ENCODE measurements around the gene GCH1. TPM values are rescaled to one million over a fixed set of nuclear protein-coding genes. Genes with fewer than 3 reads are reported as not detected.
"Not testable (repeated sequence)": the region's sequence is repeated elsewhere in the genome, so short reads cannot be mapped to it uniquely, and the experiment has no call there.

The GCH1 gene
- polyA plus RNA-seq, 1 donor = 4.9 TPM

DNA sequence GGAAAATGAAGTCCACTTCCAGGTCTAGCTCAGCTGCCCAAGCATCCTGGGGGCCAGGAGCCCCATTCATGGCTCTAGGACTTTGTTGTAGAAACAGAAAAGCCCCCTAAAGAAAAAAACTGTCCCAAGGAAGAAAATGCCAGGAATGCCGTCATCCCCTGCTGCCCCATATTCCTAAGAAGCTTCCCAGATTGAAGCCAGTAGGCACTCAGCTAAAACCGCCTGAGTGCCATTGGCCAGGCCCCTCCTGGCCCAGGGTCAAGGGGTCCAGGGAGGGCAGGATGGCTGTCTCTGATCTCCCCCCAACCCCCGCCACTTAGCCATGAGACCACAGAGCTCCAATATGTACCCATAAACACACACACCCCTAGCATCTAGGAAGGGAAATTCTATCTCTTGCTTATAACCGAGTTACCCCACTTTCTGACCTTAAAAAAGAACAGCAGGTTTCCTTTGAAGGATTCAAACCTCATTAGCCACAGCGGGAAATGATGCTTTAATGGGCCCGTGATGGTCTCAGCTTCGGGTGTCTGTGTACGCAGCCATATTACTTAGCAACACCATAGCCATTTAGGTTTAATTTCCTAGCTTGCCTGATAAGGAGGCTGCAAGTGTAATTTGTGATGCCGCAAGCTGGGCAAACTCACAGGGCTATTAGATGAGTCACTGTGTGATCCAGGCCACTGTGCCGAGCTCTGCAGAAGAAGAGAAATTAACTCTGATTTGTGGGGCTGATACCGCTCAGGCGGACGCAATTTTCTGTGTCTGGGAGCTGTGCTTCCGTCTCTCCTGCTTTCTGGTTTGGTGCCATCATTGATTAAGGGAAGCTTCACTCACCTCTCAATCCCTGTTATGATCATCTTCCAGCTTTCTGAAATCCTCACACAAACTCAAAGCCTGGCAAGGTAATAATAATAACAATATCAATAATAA lies 84.2 kb downstream of the GCH1 start:
- DNase-seq = no peak

- no peak for DNase-seq
These were observed 85.1 kb downstream of the GCH1 start for GRCh38 chr14:54817506-54817905.

DNA sequence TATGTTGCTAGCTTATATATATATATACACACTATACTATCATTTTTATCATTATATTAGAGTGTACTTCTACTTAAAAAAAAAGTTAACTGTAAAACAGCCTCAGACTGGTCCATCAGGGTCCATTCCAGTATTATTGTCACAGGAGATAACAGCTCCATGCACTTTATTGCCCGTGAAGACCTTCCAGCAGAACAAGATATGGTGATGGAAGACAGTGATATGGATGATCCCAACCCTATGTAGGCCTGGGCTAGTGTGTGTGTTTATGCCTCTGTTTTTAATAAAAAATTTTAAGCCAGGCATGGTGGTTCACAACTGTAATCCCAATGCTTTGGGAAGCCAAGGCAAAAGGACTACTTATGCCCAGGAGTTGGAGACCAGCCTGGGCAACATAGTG lies 86.2 kb downstream of the GCH1 start:
- no peak for DNase-seq

GRCh38 chr14:54815515-54815914 lies 87.1 kb downstream of the GCH1 start:
- DNase-seq = no peak

GRCh38 chr14:54815016-54815415 lies 87.6 kb downstream of the GCH1 start:
- peak; percentile 43 for DNase-seq

- no peak for DNase-seq
These were observed 88.5 kb downstream of the GCH1 start for GRCh38 chr14:54814076-54814475.

DNA sequence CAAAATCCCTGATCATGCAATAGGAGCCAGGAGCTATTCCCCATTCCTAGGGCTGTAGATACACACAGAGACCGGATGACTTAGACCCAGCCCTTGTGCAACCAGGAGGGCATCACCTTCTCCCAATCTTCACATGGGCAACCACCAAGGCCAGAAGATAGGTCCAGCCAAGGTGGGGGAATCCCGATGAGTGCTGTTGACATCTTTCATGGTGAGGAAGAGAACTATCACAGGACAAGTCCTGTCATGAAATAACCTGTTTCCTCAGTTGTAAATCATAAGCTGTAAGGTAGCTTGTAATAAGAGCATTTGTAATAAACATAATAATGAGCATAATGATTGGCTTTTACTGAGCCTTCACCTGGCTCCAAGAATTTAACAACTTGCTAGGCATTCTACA lies 89.5 kb downstream of the GCH1 start:
- DNase-seq = no peak

DNA sequence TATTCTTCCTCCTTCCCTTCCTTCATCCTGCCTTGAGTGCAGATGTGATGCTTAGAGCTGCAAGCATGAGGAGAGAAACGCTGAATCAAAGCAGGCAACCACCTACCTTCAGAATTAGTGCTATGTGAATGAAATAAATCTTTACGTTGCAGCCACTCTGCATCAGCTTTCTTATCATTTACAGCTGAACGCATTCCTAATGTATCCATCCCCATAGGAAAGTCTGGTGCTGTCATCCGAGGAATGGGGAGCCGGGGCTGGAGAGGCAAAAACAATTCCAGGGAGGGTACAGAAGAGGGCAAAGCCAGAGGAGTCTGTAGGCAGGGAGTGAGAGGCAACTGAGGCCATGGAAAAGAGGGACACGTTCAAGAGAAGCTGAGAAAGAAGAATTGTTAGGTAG lies 90.0 kb downstream of the GCH1 start:
- no peak for DNase-seq

GRCh38 chr14:54809767-54810166 lies 92.9 kb downstream of the GCH1 start:
- no peak for DNase-seq

GRCh38 chr14:54808326-54809161 lies 94.1 kb downstream of the GCH1 start:
- DNase-seq = no peak

- no peak for DNase-seq
These were observed 94.7 kb downstream of the GCH1 start for GRCh38 chr14:54807881-54808280.

DNA sequence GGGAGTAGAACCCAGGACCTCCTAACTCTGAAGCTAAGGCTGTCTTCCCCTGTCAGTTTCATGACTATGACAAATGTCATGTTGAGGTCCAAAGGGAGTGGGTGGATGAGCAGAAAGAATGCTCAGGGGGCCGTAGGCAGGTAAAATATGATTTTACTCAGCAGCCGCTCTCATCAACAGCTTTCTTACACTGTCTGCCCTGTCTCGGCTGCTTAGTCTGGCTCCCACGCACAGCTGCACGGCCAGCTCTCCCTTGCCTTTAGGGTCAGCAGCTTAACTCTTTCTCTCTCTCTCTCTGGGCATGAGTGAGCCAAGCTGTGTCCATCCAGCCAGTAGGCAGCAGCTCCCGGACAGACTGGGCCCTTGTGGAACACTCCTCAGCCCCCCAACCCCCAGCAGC lies 95.2 kb downstream of the GCH1 start:
- DNase-seq = no peak

DNA sequence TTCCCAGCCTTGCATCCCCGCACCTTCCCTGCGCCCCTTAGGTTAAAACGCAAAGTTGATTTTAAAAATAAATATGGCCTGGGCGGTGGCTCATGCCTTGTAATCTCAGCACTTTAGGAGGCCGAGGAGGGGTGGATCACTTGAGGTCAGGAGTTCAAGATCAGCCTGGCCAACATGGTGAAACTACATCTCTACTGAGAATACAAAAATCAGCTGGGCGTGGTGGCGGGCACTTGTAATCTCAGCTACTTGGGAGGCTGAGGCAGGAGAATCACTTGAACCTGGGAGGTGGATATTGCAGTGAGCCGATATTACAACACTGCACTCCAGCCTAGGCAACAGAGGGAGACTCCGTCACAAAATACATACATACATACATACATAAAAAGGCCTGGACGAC lies 96.0 kb downstream of the GCH1 start:
- DNase-seq = no peak

DNA sequence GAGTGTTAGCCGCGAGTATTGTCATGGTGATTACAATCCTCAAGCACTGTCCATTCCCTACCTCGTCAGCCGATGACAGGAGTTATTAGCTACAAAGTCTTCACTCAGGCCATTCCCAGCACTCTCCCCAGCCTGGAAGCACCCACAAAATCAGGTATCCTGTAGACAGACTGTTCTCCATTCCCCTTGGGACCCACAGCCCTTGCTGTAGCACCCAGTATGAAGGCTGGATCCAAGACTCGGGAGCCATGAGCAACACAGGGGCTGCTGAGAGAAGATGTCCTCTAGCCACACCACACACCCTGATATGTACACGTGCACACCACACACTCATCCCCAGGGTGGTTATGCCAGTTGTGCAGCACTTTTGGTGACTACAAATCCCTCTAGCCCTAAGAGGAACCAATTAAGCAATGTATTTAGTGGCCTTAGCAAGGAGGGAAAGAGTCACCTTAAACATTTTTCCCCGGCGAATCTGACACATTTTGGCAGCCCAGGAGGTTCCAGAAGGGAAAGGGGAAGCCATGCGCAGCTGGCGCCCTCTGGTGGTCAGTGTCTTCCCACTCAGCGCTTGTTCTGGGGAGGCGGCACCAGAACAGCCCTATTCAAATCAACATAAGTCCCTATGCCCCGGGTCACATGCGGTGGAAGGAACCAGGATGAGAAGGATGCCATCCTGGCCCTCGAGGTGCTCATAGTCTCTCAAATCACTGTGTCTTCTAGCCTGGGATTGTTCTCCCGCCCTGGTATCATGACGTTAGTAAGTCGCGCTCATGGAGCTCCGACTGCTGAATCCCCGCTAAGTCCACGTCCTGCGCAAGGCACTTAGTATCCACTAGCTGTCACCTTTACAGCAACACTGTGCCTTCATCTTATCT lies 96.9 kb downstream of the GCH1 start:
- peak; percentile 86 for DNase-seq

- no peak for DNase-seq
These were observed 97.6 kb downstream of the GCH1 start for GRCh38 chr14:54805070-54805444.

DNA sequence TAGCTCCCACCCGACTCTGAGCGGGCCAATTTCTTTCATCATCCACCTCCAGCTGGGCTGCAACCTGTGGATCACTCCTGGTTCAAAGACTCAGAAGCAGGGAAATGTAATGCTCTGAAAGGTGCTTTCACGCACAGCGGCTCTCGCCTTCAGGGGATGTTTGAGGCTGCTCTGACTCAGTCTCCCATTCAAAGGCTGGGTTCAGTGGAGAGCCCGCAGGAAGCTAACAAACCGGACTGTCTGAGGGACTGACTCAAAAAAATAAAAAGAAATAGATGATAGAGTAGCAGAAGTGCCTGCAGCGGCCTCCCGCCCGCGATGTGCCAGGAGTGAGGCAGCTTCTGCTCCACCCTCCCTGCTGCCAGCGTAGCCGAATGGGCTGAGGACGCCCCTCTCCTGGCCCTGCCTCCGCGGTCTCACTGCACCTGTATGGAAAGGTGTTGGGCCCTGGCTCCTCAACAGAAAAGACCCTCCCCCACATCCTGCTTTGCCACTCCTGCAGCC lies 98.0 kb downstream of the GCH1 start:
- no peak for DNase-seq

- no peak for DNase-seq
These were observed 98.6 kb downstream of the GCH1 start for GRCh38 chr14:54803926-54804537.

- DNase-seq = no peak
These were observed 99.2 kb downstream of the GCH1 start for GRCh38 chr14:54803396-54803795.

DNA sequence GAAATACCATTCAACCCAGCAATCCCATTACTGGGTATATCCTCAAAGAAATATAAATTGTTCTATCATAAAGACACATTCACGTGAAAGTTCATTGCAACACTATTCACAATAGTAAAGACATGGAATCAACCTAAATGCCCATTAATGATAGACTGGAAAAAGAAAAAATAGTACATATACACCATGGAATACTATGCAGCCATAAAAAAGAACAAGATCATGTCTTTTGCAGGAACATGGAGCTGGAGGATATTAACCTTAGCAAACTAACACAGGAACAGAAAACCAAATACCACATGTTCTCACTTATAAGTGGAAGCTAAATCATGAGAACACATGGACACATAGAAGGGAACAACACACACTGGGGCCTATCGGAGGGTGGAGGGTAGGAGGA lies 101.1 kb downstream of the GCH1 start:
- not testable (repeated sequence) for DNase-seq

- DNase-seq = no peak
These were observed 104.0 kb downstream of the GCH1 start for GRCh38 chr14:54798465-54799124.

DNA sequence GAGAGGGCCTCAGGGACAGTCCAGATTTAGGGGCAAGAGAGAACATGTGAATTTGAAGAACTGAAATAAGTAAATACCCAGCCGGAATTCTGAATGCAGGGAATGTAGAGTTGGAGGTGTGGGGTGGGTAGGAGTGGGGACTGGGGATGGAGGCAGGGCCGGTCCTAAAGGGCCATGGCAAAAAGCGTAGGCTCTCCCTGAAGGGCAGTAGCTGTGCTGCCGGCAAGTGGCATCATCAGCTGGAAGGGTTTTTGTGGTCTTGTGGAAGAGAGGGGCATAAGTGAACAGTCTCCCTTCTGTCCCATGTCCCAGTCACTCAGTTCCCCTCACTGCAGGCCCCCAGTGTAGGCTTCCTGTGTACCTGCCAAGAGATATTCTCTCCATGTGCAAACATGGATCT lies 104.6 kb downstream of the GCH1 start:
- DNase-seq = no peak

All from hindlimb muscle (tissue), 1 donor.